ENCODE measurements around the gene DNAJC5G. TPM values are rescaled to one million over a fixed set of nuclear protein-coding genes. Genes with fewer than 3 reads are reported as not detected.

Gene DNAJC5G
- total RNA-seq, 1 experiment from 2014 or later = 0.37 TPM

- H3K4me3 Mint-ChIP-seq = peak overlapping the region; percentile 87 to 98
- no peak overlapping the region for H3K27ac ChIP-seq (ENCODE audit: insufficient read length, low read depth, low read length)
These were observed 47.1 kb downstream of the DNAJC5G start for GRCh38 chr2:27322301-27322765.

More at GRCh38 chr2:27322301-27322765, 47.1 kb downstream of the DNAJC5G start:
- Histone ChIP-seq H3K56ac (ENCODE audit: insufficient read length, low read depth, low read length) (no peak overlapping the region), H4K8ac (replicated peaks; ENCODE audit: insufficient read length, low read depth, low read length) (no peak overlapping the region), H2BK15ac (ENCODE audit: low read depth, low read length) (no peak overlapping the region), H2BK12ac (ENCODE audit: insufficient read length, low read depth, low read length) (no peak overlapping the region), H3K18ac (ENCODE audit: insufficient read length, low read depth, low read length) (peak overlapping the region; percentile 1), H2BK5ac (ENCODE audit: insufficient read length, low read length) (no peak overlapping the region), H2AK5ac (ENCODE audit: insufficient read length, low read length) (no peak overlapping the region), H3K4me2 (ENCODE audit: insufficient read depth, insufficient read length, low read length) (peak overlapping the region; percentile 98), H4K20me1 (ENCODE audit: control insufficient read depth, insufficient read depth, insufficient read length) (no peaks in the 10 kb centered on the region), H3K27me3 (ENCODE audit: insufficient read depth, low read length) (no peaks in the 10 kb centered on the region), H3K79me2 (ENCODE audit: insufficient read depth, low read length) (no peaks in the 10 kb centered on the region), H3K14ac (ENCODE audit: insufficient read depth, low read length) (peak overlapping the region; percentile 25; the same call in 1 of the 2 replicates), H4K91ac (ENCODE audit: insufficient read length, low read depth, low read length) (no peak overlapping the region), H3K4ac (ENCODE audit: low read depth, low read length) (no peak overlapping the region), H3K23me2 (ENCODE audit: insufficient read length, low read depth, low read length, poor library complexity, severe bottlenecking) (peaks cover 10% of the 10 kb centered on the region), H3K79me1 (ENCODE audit: insufficient read depth, low read depth, low read length, poor library complexity, severe bottlenecking) (no peaks in the 10 kb centered on the region), H3K4me1 (ENCODE audit: insufficient read depth, low read length) (0 out of 2 replicates have a peak, but pooled peaks cover 2% of the 10 kb centered on the region), H3K23ac (ENCODE audit: insufficient read length, low read depth, low read length) (no peak overlapping the region), H2BK120ac (ENCODE audit: low read depth, low read length, poor library complexity, severe bottlenecking) (no peak overlapping the region), H3T11ph (ENCODE audit: low read length) (no peak overlapping the region), H2BK20ac (ENCODE audit: low read depth, low read length, poor library complexity, severe bottlenecking) (no peak overlapping the region), H3K9ac (ENCODE audit: extremely low read depth, insufficient read length, low read length) (peak overlapping the region; percentile 93), H3K9me3 (ENCODE audit: control insufficient read depth, low read depth, low read length) (no peaks in the 10 kb centered on the region), H2AFZ (ENCODE audit: low read length) (no peak overlapping the region), H4K5ac (ENCODE audit: insufficient read length, low read depth, low read length) (no peak overlapping the region)
- Mint-ChIP-seq H3K9me3 (peaks cover 0 to 2% of the 10 kb centered on the region in 2 experiments; a peak in 2 of 5 replicates), H3K36me3 (ENCODE audit: insufficient read depth in 1 of 3, low read depth in 3 of 3) (peaks cover 9 to 21% (median 18%) of the 10 kb centered on the region in 3 experiments), H3K4me1 (peaks cover 13 to 19% of the 10 kb centered on the region in 2 experiments), H3K27ac (peak overlapping the region in 2 of 3 experiments; percentile 98 to 99; a peak in 4 of 7 replicates), H3K27me3 (ENCODE audit: low read depth) (no peaks in the 10 kb centered on the region)
- WGBS (ENCODE audit: extremely low coverage, insufficient read length, low lambda C conversion rate) = no CpG with 5 or more reads among the region's 10 CpGs
- no peak for DNase-seq
- no peak for TF ChIP-seq CTCF (conservative IDR thresholded peaks at IDR 0.05)
